K562 (cell line): ENCODE results near the gene RDH13. TPM values are rescaled to one million over a fixed set of nuclear protein-coding genes. Genes with fewer than 3 reads are reported as not detected.

Source experiments
- HDAC1 ChIP-seq, 2 experiments: fragments of 450-650 bp; IDR thresholded peaks; 2 replicates each; pipeline ENCODE4 v1.6.1; 2016 to 2017; ENCODE audit warnings: inconsistent platforms in 1 of 2, mild to moderate bottlenecking in 1 of 2, moderate library complexity in 1 of 2
- JUN ChIP-seq, 2 experiments: sonication (generic) in 1 of 2; formaldehyde crosslinking in 1 of 2; IDR thresholded peaks; 2 replicates each; pipeline versions ENCODE4 v1.6.1 to v1.8.0; 2012 to 2022; ENCODE audit warnings: borderline replicate concordance in 2 of 2, mild to moderate bottlenecking in 2 of 2, improper control_type of control experiment in 1 of 2, low read depth in 1 of 2, low read length in 1 of 2, missing genetic modification reagents in 1 of 2
- KDM1A ChIP-seq, 2 experiments: fragments of 450-650 bp; IDR thresholded peaks; 2 replicates each; pipeline ENCODE4 v1.6.1; 2016; ENCODE audit warnings: mild to moderate bottlenecking in 2 of 2
- polyA plus RNA-seq, 8 experiments: library from polyadenylated mRNA; depleted of rRNA in 4 of 8; stranded (reverse) in 5 of 8; unstranded in 3 of 8; fragments of >200 nt; fragmentation: Nextera tagmentation in 2 of 8; fragmentation: Illumina TruSeq in 1 of 8; extraction: Ambion mirVana in 2 of 8; extraction: Trizol in 1 of 8; gene quantifications; 2 replicates each; pipeline versions ENCODE4 v1.2.1 to v1.2.3, GENCODE V29; 2011 to 2014; ENCODE audit warnings: inconsistent platforms in 1 of 8, missing spikeins in 1 of 8
- total RNA-seq, 7 experiments: library from RNA; depleted of rRNA in 6 of 7; stranded (reverse); fragments of >200 nt in 6 of 7; fragmentation: Illumina TruSeq in 2 of 7; extraction: Trizol in 2 of 7; gene quantifications; 2 replicates each; pipeline versions ENCODE4 v1.2.1 to v1.2.3, GENCODE V29; 2011 to 2021; ENCODE audit warnings: low replicate concordance in 1 of 7
- TF ChIP-seq, protein P1 (sequence below), 2 experiments: fragments of 200-800 bp in 1 of 2; sonication (Bioruptor generic) in 1 of 2; sonication (generic) in 1 of 2; formaldehyde crosslinking in 1 of 2; IDR thresholded peaks in 1 of 2; conservative IDR thresholded peaks in 1 of 2; 2 replicates each; pipeline versions ENCODE4 v1.5.0 to v1.6.1; 2016 to 2020; ENCODE audit warnings: missing compliant biosample characterization in 1 of 2, missing genetic modification characterization in 1 of 2, missing genetic modification reagents in 1 of 2
- TF ChIP-seq, protein P2 (sequence below), 3 experiments: fragments of 200-800 bp in 1 of 3; fragments of 250-450 bp in 1 of 3; fragments of 450-650 bp in 1 of 3; sonication (Bioruptor Pico) in 1 of 3; sonication (Bioruptor generic) in 1 of 3; formaldehyde crosslinking in 1 of 3; IDR thresholded peaks; 2 replicates each; pipeline versions ENCODE4 v1.6.1 to v1.8.0; 2016 to 2022; ENCODE audit warnings: mild to moderate bottlenecking in 2 of 3, missing genetic modification characterization in 2 of 3, missing compliant biosample characterization in 1 of 3, moderate library complexity in 1 of 3
- TF ChIP-seq, protein P3 (sequence below): fragments of 450-650 bp; IDR thresholded peaks from 2 replicates; pipeline ENCODE4 v1.6.1; 2016; ENCODE audit warnings: mild to moderate bottlenecking, moderate library complexity

Gene RDH13
- total and polyA plus RNA-seq, 9 of the 15 experiments (the other 6 are each of a cell fraction or from before 2014, with no cell fraction given) = 7.5 to 70.3 (median 39.5) TPM

DNA sequence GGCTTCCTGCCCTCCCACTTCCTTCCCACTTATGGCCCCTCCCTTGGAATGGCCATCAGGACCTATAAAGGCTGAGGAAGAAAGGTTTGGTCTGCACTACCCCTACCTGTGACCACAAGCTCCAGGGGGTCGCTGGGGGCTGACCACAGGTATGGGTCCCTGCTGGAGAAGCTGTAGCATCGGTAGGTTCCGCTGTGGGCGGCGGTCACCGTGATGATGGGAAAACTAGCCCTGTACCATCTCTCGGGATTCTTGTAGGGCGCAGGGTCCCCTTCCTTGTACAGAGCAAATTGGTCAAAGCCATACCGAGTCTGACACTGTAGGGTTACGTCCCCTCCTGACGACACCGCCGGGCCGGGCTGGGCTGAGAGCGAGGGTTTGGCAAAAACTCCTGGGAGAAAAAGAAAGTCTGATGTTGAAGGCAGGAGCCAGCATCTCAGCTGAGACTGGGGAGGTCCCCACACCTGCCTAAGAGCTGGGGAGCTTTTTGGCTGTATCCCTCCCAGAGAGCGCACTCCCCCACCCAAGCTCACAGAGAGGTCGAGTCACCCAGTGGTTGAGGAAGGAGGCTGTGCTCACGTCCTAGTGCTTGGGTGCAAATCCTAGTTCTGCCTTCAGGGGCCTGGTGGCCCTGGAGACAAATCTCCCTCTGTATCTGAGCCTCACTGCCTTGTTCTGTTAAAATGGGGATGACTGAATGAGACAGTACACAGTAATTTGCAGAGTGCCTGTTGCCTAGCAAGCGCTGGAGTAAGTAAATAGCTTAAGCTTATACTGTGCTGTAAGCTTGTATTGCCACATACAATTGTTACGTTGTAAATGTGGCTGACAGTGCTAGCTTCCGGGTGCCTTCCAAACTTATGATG lies 35.2 kb downstream of the RDH13 start (continued):
- TF ChIP-seq JUN (IDR thresholded peaks at IDR 0.05; ENCODE audit: borderline replicate concordance, low read depth, low read length) = no peak
- TF ChIP-seq JUN (CRISPR knock-in tag; IDR thresholded peaks at IDR 0.05; ENCODE audit: borderline replicate concordance) = no peak; the same call in 1 of the 2 replicates
- TF ChIP-seq, protein P1, sequence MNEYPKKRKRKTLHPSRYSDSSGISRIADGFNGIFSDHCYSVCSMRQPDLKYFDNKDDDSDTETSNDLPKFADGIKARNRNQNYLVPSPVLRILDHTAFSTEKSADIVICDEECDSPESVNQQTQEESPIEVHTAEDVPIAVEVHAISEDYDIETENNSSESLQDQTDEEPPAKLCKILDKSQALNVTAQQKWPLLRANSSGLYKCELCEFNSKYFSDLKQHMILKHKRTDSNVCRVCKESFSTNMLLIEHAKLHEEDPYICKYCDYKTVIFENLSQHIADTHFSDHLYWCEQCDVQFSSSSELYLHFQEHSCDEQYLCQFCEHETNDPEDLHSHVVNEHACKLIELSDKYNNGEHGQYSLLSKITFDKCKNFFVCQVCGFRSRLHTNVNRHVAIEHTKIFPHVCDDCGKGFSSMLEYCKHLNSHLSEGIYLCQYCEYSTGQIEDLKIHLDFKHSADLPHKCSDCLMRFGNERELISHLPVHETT (CRISPR knock-in tag; conservative IDR thresholded peaks at IDR 0.05 in 1 of 2, IDR thresholded peaks at IDR 0.05 in 1 of 2) = no peak
- TF ChIP-seq, protein P2, sequence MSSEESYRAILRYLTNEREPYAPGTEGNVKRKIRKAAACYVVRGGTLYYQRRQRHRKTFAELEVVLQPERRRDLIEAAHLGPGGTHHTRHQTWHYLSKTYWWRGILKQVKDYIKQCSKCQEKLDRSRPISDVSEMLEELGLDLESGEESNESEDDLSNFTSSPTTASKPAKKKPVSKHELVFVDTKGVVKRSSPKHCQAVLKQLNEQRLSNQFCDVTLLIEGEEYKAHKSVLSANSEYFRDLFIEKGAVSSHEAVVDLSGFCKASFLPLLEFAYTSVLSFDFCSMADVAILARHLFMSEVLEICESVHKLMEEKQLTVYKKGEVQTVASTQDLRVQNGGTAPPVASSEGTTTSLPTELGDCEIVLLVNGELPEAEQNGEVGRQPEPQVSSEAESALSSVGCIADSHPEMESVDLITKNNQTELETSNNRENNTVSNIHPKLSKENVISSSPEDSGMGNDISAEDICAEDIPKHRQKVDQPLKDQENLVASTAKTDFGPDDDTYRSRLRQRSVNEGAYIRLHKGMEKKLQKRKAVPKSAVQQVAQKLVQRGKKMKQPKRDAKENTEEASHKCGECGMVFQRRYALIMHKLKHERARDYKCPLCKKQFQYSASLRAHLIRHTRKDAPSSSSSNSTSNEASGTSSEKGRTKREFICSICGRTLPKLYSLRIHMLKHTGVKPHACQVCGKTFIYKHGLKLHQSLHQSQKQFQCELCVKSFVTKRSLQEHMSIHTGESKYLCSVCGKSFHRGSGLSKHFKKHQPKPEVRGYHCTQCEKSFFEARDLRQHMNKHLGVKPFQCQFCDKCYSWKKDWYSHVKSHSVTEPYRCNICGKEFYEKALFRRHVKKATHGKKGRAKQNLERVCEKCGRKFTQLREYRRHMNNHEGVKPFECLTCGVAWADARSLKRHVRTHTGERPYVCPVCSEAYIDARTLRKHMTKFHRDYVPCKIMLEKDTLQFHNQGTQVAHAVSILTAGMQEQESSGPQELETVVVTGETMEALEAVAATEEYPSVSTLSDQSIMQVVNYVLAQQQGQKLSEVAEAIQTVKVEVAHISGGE (CRISPR knock-in tag; IDR thresholded peaks at IDR 0.05) = no peak
- peak in 1 of 2 experiments; percentile 15; a peak in 3 of 4 replicates for TF ChIP-seq HDAC1 (IDR thresholded peaks at IDR 0.05)
- TF ChIP-seq KDM1A (IDR thresholded peaks at IDR 0.05) = peak in 1 of 2 experiments; percentile 54; a peak in 1 of 4 replicates
- TF ChIP-seq, protein P3, sequence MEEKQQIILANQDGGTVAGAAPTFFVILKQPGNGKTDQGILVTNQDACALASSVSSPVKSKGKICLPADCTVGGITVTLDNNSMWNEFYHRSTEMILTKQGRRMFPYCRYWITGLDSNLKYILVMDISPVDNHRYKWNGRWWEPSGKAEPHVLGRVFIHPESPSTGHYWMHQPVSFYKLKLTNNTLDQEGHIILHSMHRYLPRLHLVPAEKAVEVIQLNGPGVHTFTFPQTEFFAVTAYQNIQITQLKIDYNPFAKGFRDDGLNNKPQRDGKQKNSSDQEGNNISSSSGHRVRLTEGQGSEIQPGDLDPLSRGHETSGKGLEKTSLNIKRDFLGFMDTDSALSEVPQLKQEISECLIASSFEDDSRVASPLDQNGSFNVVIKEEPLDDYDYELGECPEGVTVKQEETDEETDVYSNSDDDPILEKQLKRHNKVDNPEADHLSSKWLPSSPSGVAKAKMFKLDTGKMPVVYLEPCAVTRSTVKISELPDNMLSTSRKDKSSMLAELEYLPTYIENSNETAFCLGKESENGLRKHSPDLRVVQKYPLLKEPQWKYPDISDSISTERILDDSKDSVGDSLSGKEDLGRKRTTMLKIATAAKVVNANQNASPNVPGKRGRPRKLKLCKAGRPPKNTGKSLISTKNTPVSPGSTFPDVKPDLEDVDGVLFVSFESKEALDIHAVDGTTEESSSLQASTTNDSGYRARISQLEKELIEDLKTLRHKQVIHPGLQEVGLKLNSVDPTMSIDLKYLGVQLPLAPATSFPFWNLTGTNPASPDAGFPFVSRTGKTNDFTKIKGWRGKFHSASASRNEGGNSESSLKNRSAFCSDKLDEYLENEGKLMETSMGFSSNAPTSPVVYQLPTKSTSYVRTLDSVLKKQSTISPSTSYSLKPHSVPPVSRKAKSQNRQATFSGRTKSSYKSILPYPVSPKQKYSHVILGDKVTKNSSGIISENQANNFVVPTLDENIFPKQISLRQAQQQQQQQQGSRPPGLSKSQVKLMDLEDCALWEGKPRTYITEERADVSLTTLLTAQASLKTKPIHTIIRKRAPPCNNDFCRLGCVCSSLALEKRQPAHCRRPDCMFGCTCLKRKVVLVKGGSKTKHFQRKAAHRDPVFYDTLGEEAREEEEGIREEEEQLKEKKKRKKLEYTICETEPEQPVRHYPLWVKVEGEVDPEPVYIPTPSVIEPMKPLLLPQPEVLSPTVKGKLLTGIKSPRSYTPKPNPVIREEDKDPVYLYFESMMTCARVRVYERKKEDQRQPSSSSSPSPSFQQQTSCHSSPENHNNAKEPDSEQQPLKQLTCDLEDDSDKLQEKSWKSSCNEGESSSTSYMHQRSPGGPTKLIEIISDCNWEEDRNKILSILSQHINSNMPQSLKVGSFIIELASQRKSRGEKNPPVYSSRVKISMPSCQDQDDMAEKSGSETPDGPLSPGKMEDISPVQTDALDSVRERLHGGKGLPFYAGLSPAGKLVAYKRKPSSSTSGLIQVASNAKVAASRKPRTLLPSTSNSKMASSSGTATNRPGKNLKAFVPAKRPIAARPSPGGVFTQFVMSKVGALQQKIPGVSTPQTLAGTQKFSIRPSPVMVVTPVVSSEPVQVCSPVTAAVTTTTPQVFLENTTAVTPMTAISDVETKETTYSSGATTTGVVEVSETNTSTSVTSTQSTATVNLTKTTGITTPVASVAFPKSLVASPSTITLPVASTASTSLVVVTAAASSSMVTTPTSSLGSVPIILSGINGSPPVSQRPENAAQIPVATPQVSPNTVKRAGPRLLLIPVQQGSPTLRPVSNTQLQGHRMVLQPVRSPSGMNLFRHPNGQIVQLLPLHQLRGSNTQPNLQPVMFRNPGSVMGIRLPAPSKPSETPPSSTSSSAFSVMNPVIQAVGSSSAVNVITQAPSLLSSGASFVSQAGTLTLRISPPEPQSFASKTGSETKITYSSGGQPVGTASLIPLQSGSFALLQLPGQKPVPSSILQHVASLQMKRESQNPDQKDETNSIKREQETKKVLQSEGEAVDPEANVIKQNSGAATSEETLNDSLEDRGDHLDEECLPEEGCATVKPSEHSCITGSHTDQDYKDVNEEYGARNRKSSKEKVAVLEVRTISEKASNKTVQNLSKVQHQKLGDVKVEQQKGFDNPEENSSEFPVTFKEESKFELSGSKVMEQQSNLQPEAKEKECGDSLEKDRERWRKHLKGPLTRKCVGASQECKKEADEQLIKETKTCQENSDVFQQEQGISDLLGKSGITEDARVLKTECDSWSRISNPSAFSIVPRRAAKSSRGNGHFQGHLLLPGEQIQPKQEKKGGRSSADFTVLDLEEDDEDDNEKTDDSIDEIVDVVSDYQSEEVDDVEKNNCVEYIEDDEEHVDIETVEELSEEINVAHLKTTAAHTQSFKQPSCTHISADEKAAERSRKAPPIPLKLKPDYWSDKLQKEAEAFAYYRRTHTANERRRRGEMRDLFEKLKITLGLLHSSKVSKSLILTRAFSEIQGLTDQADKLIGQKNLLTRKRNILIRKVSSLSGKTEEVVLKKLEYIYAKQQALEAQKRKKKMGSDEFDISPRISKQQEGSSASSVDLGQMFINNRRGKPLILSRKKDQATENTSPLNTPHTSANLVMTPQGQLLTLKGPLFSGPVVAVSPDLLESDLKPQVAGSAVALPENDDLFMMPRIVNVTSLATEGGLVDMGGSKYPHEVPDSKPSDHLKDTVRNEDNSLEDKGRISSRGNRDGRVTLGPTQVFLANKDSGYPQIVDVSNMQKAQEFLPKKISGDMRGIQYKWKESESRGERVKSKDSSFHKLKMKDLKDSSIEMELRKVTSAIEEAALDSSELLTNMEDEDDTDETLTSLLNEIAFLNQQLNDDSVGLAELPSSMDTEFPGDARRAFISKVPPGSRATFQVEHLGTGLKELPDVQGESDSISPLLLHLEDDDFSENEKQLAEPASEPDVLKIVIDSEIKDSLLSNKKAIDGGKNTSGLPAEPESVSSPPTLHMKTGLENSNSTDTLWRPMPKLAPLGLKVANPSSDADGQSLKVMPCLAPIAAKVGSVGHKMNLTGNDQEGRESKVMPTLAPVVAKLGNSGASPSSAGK = no peak
